HG02885 (cell line): Measurements from ENCODE around the gene SLC22A16.
"Not testable (repeated sequence)": the region's sequence is repeated elsewhere in the genome, so short reads cannot be mapped to it uniquely, and the experiment has no call there.

Source experiments
- ATAC-seq: cut with Tn5 transposase; IDR thresholded peaks from one replicate; pipeline ENCODE4 v1.9.1; 2021; ENCODE audit warnings: mild to moderate bottlenecking; ENCODE audit not compliant: unreplicated experiment, poor library complexity

The SLC22A16 gene

GRCh38 chr6:110476046-110476849 lies at the start of gene SLC22A16:
SLC22A16 (minus strand) TSS chr6:110476613; CDS start chr6:110476574, 39 bp downstream.
- ATAC-seq, result no peak

- ATAC-seq, result no peak
Observed at GRCh38 chr6:110525001-110525400, 48.6 kb upstream of the SLC22A16 start.

DNA sequence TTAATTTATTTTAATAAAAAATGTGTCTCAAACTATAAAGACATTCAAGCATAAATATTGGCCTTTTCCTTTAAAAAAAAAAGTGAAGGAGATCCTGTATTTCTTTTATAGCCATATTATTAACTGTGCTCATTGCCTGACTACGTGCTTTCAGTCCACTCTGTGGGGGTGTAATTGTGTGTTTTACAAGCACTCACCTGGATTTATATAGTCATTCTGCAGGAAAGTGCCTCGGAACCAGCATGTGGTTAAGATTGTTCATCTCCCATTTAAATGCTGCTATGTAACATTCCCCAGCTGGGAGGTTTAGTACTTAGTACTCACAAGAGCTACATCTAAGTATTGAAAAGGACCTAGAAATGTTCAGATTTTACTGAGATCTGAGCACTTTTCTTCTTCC lies 47.9 kb upstream of the SLC22A16 start:
- no peak for ATAC-seq

GRCh38 chr6:110523451-110524021 lies 47.1 kb upstream of the SLC22A16 start:
- ATAC-seq, result no peak

DNA sequence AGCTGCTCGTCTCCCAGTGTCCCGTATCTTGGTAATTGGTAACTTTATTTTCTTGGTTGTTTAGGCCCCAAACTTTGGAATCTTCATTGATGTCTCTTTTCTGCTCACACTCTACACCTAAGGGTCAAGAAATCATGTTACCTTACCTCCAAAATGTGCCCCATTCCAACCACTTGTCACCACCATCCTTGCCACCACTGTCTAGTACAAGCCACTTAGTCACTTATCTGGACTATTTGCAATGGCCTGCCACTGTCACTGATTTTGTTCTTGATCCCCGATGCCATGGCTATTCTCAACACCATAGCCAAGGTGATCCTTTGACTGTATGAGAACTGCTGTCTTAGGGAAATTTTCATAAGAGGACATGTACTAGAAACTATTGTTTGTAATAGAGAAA lies 46.0 kb upstream of the SLC22A16 start:
- no peak for ATAC-seq

GRCh38 chr6:110520992-110521543 lies 44.7 kb upstream of the SLC22A16 start:
- ATAC-seq, result no peak

DNA sequence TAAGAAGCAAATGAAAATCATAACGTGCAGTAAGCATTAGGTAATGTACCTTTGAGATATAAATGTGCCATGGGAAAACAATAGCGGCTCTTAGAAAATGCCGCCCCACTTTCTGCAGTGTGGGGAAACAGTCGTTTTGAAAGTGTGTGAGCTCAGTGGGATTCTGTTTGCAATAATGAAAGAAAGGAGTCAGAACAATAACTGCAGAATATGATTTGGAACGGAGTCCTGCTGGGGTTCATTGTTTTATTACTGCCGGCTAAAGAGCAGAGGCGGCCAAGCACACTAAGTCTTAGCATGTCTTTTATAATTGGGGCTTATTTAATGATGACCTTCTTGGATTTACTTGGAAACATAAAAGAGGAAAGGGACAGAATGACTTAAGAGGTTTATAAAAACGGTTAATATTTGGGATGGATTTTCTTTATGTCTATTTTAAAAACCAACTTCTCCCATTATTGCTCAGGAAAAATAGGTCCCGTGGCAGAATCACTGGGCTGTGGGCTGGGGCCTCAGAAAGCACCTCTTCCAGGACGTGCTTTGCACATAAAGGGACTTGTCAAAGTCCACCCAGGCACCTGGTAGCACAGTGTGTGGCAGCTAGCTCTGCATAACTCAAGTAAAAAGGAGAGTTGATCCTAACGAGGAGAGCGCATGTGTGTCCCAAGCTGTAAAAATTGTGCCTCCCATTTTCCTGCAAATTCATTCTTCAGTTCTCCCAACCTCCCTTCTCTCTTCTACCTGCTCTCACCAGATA lies 44.0 kb upstream of the SLC22A16 start:
- no peak for ATAC-seq

DNA sequence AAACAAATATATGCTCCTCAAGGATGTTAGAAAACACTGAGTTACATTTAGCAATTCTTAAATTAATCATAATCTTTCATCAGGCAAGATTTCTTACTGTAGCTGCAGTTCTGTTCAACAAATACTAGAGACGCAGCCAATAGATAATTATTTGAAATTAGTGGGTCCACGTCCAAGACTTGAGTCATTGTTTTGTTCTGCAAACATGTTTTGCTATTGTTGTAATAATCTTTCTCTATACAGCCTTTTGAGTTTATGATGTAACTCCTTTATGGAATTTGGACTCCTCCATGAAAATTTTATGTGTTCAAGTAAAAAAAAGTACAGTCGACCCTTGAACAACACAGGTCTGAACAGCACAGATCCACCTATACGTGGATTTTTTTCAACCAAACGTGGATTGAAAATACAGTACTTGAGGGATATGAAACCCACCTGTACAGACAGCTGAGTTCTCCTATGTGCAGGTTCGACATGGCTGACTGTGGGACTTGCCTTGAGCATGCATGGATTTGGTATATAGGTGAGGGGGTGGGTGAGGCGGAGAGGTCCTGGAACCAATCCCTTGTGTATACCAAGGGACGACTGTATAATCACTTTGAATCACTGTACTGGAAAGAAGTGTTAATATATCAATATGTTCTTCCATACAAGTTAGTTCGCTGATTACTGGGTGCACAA lies 41.3 kb upstream of the SLC22A16 start:
- no peak for ATAC-seq

DNA sequence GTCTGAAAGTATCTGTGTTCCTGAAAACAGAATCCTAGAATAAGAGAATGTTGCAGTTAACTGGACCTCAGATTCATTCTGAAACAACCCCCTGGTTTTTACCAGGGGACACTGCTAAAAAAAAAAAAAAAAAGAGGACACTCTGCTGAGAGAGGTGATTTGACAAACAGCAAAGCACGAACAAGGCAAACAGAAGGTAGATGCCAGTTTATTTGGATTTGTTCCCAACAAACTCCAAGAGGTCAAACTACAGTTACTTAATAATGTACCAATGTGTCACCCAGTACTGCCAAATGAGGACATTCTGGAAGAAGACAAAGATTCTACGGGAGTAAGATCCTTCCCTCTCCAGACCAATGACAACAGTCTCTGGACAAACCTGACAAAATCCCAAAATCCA lies 40.6 kb upstream of the SLC22A16 start:
- no peak for ATAC-seq

DNA sequence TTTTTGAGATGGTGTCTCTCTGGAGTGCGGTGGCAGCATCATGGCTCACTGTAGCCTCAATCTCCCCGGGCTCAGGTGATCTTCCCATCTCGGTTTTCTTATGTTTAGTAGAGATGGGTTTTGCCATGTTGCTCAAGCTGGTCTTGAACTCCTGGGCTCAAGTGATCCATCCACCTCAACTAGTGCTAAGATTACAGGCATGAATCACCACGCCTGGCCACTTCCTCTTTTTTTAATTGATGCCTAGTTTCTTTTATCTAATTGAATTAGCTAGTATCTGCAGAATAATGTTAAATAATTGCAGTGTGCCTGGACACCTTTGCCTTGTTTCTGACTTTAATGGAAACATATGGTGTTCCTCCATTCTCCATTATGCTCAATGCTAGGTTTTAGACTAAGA lies 38.4 kb upstream of the SLC22A16 start:
- ATAC-seq, result no peak

GRCh38 chr6:110512991-110513390 lies 36.6 kb upstream of the SLC22A16 start:
- ATAC-seq, result no peak

DNA sequence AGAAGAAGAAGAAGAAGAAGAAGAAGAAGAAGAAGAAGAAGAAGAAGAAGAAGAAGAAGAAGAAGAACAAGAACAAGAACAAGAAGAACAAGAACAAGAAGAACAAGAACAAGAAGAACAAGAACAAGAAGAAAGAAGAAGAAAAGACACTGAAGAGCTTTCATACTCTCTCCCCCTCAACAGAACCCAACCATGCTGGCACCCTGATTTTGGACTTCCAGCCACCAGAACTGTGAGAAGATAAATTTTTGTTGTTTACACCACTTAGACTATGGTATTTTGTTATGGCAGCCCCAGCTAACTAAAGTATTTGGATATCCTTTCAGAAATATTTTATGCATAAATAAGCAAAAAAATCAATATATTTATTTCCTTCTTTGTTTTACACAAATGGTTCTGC lies 36.1 kb upstream of the SLC22A16 start:
- not testable (repeated sequence) for ATAC-seq

GRCh38 chr6:110511401-110511800 lies 35.0 kb upstream of the SLC22A16 start:
- no peak for ATAC-seq

DNA sequence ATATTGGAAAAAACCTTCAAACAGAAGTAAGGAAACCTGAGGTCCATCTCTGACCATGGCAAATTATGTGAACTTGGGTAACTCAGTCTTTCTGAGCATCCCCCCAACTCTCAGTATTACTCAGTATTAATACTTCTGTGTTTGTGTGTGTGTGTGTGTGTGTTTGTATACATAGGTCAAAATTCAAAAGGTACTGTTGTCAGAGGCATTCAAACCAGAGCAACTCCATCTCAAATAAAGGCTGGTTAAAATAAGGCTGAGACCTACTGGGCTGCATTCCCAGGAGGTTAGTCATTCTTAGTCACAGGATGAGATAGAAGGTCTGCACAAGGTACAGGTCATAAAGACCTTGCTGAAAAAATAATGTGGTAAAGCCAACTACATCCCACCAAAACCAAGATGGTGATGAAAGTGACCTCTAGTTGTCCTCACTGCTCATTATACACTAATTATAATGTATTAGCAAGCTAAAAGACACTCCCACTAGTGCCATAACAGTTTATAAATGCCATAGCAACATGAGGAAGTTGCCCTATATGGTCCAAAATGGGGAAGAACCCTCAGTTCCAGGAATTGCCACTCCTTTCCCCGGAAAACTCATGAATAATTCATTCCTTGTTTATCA lies 33.3 kb upstream of the SLC22A16 start:
- no peak for ATAC-seq

- ATAC-seq, result not testable (repeated sequence)
Observed at GRCh38 chr6:110504891-110505290, 28.5 kb upstream of the SLC22A16 start.

DNA sequence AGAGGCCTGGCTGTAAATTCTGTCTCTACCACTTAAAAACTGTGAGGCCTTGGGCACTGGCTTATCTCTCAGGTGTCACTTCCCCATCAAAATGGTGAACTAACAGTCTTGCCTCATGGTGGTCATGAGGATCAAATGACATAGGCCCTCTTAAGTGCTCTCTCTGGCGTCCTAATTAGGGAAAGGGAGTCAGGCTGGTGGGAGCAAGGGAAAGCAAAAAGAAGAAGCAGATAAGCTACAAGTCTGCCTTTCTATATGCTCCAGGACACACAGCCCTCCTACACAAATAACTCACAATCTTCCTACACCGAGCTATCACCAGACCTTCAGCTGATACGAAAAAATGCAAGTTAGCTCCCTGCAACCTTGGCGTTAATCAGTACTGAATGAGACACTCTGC lies 19.5 kb upstream of the SLC22A16 start:
- no peak for ATAC-seq

- ATAC-seq, result no peak
Observed at GRCh38 chr6:110493253-110493800, 16.9 kb upstream of the SLC22A16 start.

- ATAC-seq, result no peak
Observed at GRCh38 chr6:110492584-110492983, 16.2 kb upstream of the SLC22A16 start.

- ATAC-seq, result no peak
Observed at GRCh38 chr6:110491644-110492317, 15.4 kb upstream of the SLC22A16 start.
